ENCODE results near the gene CUL2. TPM values are rescaled to one million over a fixed set of nuclear protein-coding genes. Genes with fewer than 3 reads are reported as not detected.

Gene CUL2
- total and polyA plus RNA-seq, 2 experiments from 2014 or later, result 17.2 to 38.3 TPM

GRCh38 chr10:35133586-35133985 is 43.4 kb upstream of the CUL2 start:
- Histone ChIP-seq H3K4me3 (no peak overlapping the region), H4K20me1 (replicated peaks; ENCODE audit: insufficient read depth) (no peaks in the 10 kb centered on the region), H3K79me2 (replicated peaks; ENCODE audit: insufficient read depth) (peaks cover 60% of the 10 kb centered on the region), H3K4me2 (no peak overlapping the region), H2AFZ (no peak overlapping the region), H3K36me3 (ENCODE audit: insufficient read depth) (no peaks in the 10 kb centered on the region), H3K27ac (ENCODE audit: low read depth) (no peak overlapping the region), H3F3A (replicated peaks; ENCODE audit: low read depth) (no peaks in the 10 kb centered on the region), H3K9me2 (ENCODE audit: insufficient read depth) (no peaks in the 10 kb centered on the region), H3K27me3 (ENCODE audit: insufficient read depth) (no peaks in the 10 kb centered on the region), H3K4me1 (ENCODE audit: insufficient read depth) (peaks cover 11% of the 10 kb centered on the region; the same call in 1 of the 2 replicates)
- DNase-seq (ENCODE audit: low spot score) (no peak), ATAC-seq (no peak)
- Mint-ChIP-seq H3K36me3 (ENCODE audit: low read depth) (no peaks in the 10 kb centered on the region; the same call in 2 of the 3 replicates), H3K27me3 (ENCODE audit: insufficient read depth, low read depth, poor library complexity) (no peaks in the 10 kb centered on the region), H3K9me3 (no peaks in the 10 kb centered on the region; the same call in 2 of the 3 replicates), H3K4me1 (peaks cover 6% of the 10 kb centered on the region; the same call in 2 of the 3 replicates), H3K4me3 (no peak overlapping the region), H3K27ac (no peak overlapping the region)
- TF ChIP-seq CREB1 (CRISPR knock-in tag; IDR thresholded peaks at IDR 0.05; ENCODE audit: low read depth), result no peak
- no peak for TF ChIP-seq STAT1 (IDR thresholded peaks at IDR 0.05; ENCODE audit: unreplicated experiment)
- TF ChIP-seq JUNB (IDR thresholded peaks at IDR 0.05; ENCODE audit: unreplicated experiment), result no peak
- TF ChIP-seq CTCF (conservative IDR thresholded peaks at IDR 0.05; ENCODE audit: low read depth in 2 of 2), result no peak
- TF ChIP-seq NANOG (IDR thresholded peaks at IDR 0.05; ENCODE audit: borderline replicate concordance), result no peak
- TF ChIP-seq EZH2phosphoT487 (IDR thresholded peaks at IDR 0.05; ENCODE audit: unreplicated experiment), result no peak
- no peak for TF ChIP-seq ZNF114 (CRISPR knock-in tag; IDR thresholded peaks at IDR 0.05)
- no peak for TF ChIP-seq EZH2 (IDR thresholded peaks at IDR 0.05; ENCODE audit: low read depth, unreplicated experiment)
- no peak for TF ChIP-seq ETS1 (IDR thresholded peaks at IDR 0.05)
- TF ChIP-seq POLR2AphosphoS5 (IDR thresholded peaks at IDR 0.05; ENCODE audit: low read depth), result no peak

- H2AFZ ChIP-seq, result no peak overlapping the region
- H4K20me1 ChIP-seq (replicated peaks; ENCODE audit: insufficient read depth), result no peaks in the 10 kb centered on the region
- H3K4me2 ChIP-seq, result no peak overlapping the region
- no peak overlapping the region for H3K27ac Mint-ChIP-seq
- peaks cover 4% of the 10 kb centered on the region; the same call in 2 of the 3 replicates for H3K36me3 Mint-ChIP-seq (ENCODE audit: low read depth)
- H3K4me3 Mint-ChIP-seq, result no peak overlapping the region
- no peaks in the 10 kb centered on the region for H3K9me2 ChIP-seq (ENCODE audit: insufficient read depth)
- DNase-seq (ENCODE audit: low spot score) (no peak), ATAC-seq (no peak)
- H3F3A ChIP-seq (replicated peaks; ENCODE audit: low read depth), result peaks cover 4% of the 10 kb centered on the region; the same call in 1 of the 2 replicates
- peaks cover 66% of the 10 kb centered on the region for H3K79me2 ChIP-seq (replicated peaks; ENCODE audit: insufficient read depth)
- no peak overlapping the region for H3K27ac ChIP-seq (ENCODE audit: low read depth)
- H3K27me3 ChIP-seq (ENCODE audit: insufficient read depth), result no peaks in the 10 kb centered on the region
- peaks cover 10% of the 10 kb centered on the region for H3K4me1 Mint-ChIP-seq
- no peak overlapping the region for H3K4me3 ChIP-seq
- peaks cover 4% of the 10 kb centered on the region; the same call in 2 of the 3 replicates for H3K9me3 Mint-ChIP-seq
- no peaks in the 10 kb centered on the region for H3K27me3 Mint-ChIP-seq (ENCODE audit: insufficient read depth, low read depth, poor library complexity)
- H3K4me1 ChIP-seq (ENCODE audit: insufficient read depth), result peaks cover 11% of the 10 kb centered on the region; the same call in 1 of the 2 replicates
- no peaks in the 10 kb centered on the region for H3K36me3 ChIP-seq (ENCODE audit: insufficient read depth)
- TF ChIP-seq REST (IDR thresholded peaks at IDR 0.05; ENCODE audit: unreplicated experiment), result no peak
- TF ChIP-seq NANOG (IDR thresholded peaks at IDR 0.05; ENCODE audit: borderline replicate concordance), result no peak
- no peak for TF ChIP-seq EZH2 (IDR thresholded peaks at IDR 0.05; ENCODE audit: low read depth, unreplicated experiment)
- no peak for TF ChIP-seq STAT1 (IDR thresholded peaks at IDR 0.05; ENCODE audit: unreplicated experiment)
- no peak for TF ChIP-seq POLR2AphosphoS5 (IDR thresholded peaks at IDR 0.05; ENCODE audit: low read depth)
- TF ChIP-seq JUNB (IDR thresholded peaks at IDR 0.05; ENCODE audit: unreplicated experiment), result no peak
- TF ChIP-seq ETS1 (IDR thresholded peaks at IDR 0.05), result no peak
- no peak for TF ChIP-seq EZH2phosphoT487 (IDR thresholded peaks at IDR 0.05; ENCODE audit: unreplicated experiment)
- no peak for TF ChIP-seq CTCF (conservative IDR thresholded peaks at IDR 0.05; ENCODE audit: low read depth in 2 of 2)
- TF ChIP-seq ZNF331 (CRISPR knock-in tag; IDR thresholded peaks at IDR 0.05; ENCODE audit: low read depth), result no peak
Observed at GRCh38 chr10:35132727-35133126, 42.6 kb upstream of the CUL2 start.

Data from GM23338 (cell line).